MM.1S (cell line): ENCODE measurements around the gene SKAP2.

Source experiments
- DNase-seq: peaks from one replicate; pipeline ENCODE4 v3.0.0-alpha.2; 2015
- H2AFZ ChIP-seq: fragments of 300-600 bp; sonication (generic); 2 replicates; pipeline ENCODE4 v1.6.0; 2016; ENCODE audit warnings: antibody characterized with exemption, low read length
- H3F3A ChIP-seq: fragments of 300-600 bp; sonication (generic); 2 replicates; pipeline ENCODE4 v1.6.1; 2016; ENCODE audit warnings: mild to moderate bottlenecking, antibody characterized with exemption, low read length, moderate library complexity, mixed read lengths; ENCODE audit not compliant: insufficient read depth
- H3K27ac ChIP-seq: fragments of 300-600 bp; sonication (generic); 2 replicates; pipeline ENCODE4 v1.5.1; 2016; ENCODE audit warnings: mild to moderate bottlenecking, low read length
- H3K27me3 ChIP-seq: fragments of 300-600 bp; sonication (generic); replicated peaks from 2 replicates; pipeline ENCODE4 v1.6.0; 2016; ENCODE audit warnings: low read length; ENCODE audit not compliant: insufficient read depth
- H3K36me3 ChIP-seq: fragments of 300-600 bp; sonication (generic); replicated peaks from 2 replicates; pipeline ENCODE4 v1.6.1; 2016; ENCODE audit warnings: mild to moderate bottlenecking, low read length, mixed read lengths; ENCODE audit not compliant: insufficient read depth
- H3K4me1 ChIP-seq: fragments of 300-600 bp; sonication (generic); 2 replicates; pipeline ENCODE4 v1.6.1; 2016; ENCODE audit warnings: low read length, mixed read lengths
- H3K4me2 ChIP-seq: fragments of 300-600 bp; sonication (generic); 2 replicates; pipeline ENCODE4 v1.6.0; 2016; ENCODE audit warnings: low read depth, low read length
- H3K4me3 ChIP-seq: fragments of 300-600 bp; sonication (generic); 2 replicates; pipeline ENCODE4 v1.5.1; 2016; ENCODE audit warnings: low read length, mixed read lengths
- H3K79me2 ChIP-seq: fragments of 300-600 bp; sonication (generic); 2 replicates; pipeline ENCODE4 v1.6.1; 2016; ENCODE audit warnings: mixed run types, low read length, mixed read lengths
- H3K9ac ChIP-seq: fragments of 300-600 bp; sonication (generic); 2 replicates; pipeline ENCODE4 v1.6.1; 2016; ENCODE audit warnings: low read length, mixed read lengths
- H3K9me2 ChIP-seq: fragments of 300-600 bp; sonication (generic); replicated peaks from 2 replicates; pipeline ENCODE4 v1.6.1; 2016; ENCODE audit warnings: mild to moderate bottlenecking, low read length, mixed read lengths; ENCODE audit not compliant: insufficient read depth
- H3K9me3 ChIP-seq: fragments of 300-600 bp; sonication (generic); replicated peaks from 2 replicates; pipeline ENCODE4 v1.6.1; 2016; ENCODE audit warnings: mild to moderate bottlenecking, low read length, mixed read lengths; ENCODE audit not compliant: insufficient read depth
- H4K20me1 ChIP-seq: fragments of 300-600 bp; sonication (generic); 2 replicates; pipeline ENCODE4 v1.6.1; 2016; ENCODE audit warnings: mild to moderate bottlenecking, low read length, moderate library complexity, mixed read lengths; ENCODE audit not compliant: insufficient read depth
- EZH2 ChIP-seq: fragments of 300-600 bp; sonication (generic); optimal IDR thresholded peaks from 2 replicates; pipeline ENCODE3; 2017; ENCODE audit warnings: low read depth, mild to moderate bottlenecking, antibody characterized with exemption, low read length, mixed read lengths
- EZH2phosphoT487 ChIP-seq: fragments of 300-600 bp; sonication (generic); IDR thresholded peaks from 2 replicates; pipeline ENCODE4 v1.6.1; 2018; ENCODE audit warnings: antibody characterized with exemption, low read length
- TF ChIP-seq, protein P1 (sequence below): fragments of 300-600 bp; sonication (generic); IDR thresholded peaks from 2 replicates; pipeline ENCODE4 v1.5.1; 2016; ENCODE audit warnings: antibody characterized with exemption, low read length, mixed read lengths

SKAP2 gene

DNA sequence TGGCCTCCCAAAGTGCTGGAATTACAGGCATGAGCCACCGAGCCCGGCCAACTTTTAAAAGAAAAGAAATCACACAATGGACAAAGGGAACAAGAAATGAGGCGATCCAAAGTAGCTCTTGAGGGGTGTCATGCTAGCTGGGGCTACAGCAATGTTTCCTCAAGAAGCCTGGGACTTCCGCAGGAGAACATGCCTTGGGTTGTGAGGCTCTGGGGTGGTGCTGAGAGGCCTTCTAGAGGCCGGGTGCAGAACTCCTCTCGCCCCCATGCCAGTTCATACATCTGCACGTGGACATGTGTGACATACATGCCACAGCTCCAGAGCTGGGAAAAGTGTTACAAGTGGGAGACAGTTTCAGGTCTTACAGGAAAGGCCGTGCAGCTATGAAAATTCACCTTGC lies 238.2 kb downstream of the SKAP2 start:
- Histone ChIP-seq H3K27me3 (no peaks in the 10 kb centered on the region), H4K20me1 (no peaks in the 10 kb centered on the region), H3K9ac (no peak overlapping the region), H3K4me3 (no peak overlapping the region), H3K79me2 (no peaks in the 10 kb centered on the region), H3K36me3 (no peaks in the 10 kb centered on the region), H3K9me3 (no peaks in the 10 kb centered on the region), H3K4me1 (no peaks in the 10 kb centered on the region), H2AFZ (no peak overlapping the region), H3K4me2 (no peak overlapping the region), H3K9me2 (no peaks in the 10 kb centered on the region), H3F3A (no peaks in the 10 kb centered on the region), H3K27ac (no peak overlapping the region)
- no peak for DNase-seq
- TF ChIP-seq, protein P1, sequence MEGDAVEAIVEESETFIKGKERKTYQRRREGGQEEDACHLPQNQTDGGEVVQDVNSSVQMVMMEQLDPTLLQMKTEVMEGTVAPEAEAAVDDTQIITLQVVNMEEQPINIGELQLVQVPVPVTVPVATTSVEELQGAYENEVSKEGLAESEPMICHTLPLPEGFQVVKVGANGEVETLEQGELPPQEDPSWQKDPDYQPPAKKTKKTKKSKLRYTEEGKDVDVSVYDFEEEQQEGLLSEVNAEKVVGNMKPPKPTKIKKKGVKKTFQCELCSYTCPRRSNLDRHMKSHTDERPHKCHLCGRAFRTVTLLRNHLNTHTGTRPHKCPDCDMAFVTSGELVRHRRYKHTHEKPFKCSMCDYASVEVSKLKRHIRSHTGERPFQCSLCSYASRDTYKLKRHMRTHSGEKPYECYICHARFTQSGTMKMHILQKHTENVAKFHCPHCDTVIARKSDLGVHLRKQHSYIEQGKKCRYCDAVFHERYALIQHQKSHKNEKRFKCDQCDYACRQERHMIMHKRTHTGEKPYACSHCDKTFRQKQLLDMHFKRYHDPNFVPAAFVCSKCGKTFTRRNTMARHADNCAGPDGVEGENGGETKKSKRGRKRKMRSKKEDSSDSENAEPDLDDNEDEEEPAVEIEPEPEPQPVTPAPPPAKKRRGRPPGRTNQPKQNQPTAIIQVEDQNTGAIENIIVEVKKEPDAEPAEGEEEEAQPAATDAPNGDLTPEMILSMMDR: no peak

DNA sequence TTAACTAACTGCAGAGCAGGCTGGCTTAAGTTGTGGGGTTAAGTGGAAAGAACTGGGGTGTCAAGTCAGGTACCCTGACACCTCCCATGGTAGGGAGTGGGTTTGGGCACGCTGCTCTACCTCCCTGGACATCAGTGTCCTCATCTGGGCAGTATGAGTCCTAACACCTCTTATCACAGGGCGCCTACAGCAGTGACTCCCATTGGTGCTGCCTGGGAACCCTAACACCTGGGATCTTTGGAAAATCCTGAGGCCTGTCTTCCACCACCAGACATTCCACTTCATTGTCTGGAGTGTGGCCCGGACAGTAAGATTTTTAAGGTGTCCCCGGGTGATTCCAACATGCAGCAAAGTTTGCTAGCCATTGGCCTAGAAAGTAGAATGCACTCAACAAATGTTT lies 239.1 kb downstream of the SKAP2 start:
- Histone ChIP-seq H3K27ac (no peak overlapping the region), H3K4me2 (no peak overlapping the region), H4K20me1 (no peaks in the 10 kb centered on the region), H3K27me3 (no peaks in the 10 kb centered on the region), H3K4me1 (no peaks in the 10 kb centered on the region), H3K79me2 (no peaks in the 10 kb centered on the region), H3K9ac (no peak overlapping the region), H3K9me3 (no peaks in the 10 kb centered on the region), H3K4me3 (no peak overlapping the region), H3K36me3 (no peaks in the 10 kb centered on the region), H3F3A (no peaks in the 10 kb centered on the region), H2AFZ (no peak overlapping the region), H3K9me2 (no peaks in the 10 kb centered on the region)
- DNase-seq: no peak
- TF ChIP-seq, protein P1: no peak
- no peak for TF ChIP-seq EZH2
- no peak for TF ChIP-seq EZH2phosphoT487

DNA sequence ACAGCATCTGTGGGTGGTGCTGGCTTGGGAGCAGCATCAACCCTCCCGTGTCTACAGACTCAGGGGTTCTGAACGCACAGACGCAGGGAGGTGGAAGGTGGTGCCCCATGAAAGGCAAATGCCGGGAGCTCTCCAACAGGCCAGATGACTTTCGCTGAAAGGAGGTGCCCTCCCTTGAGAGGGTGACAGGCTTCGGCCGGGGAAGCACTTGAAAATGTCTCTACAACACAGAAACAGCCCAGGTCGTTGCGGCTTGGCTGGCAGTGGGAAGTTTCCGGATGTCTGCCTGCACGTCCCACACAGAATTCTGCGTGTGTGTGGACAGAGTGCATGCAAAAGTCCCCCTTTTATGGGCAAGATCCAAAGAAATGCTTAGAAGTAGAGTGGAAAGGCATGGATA lies 239.6 kb downstream of the SKAP2 start:
- no peaks in the 10 kb centered on the region for H3K36me3 ChIP-seq
- no peaks in the 10 kb centered on the region for H3K9me3 ChIP-seq
- TF ChIP-seq, protein P1: no peak
- TF ChIP-seq EZH2 (no peak), EZH2phosphoT487 (no peak)
- no peak overlapping the region for H3K9ac ChIP-seq
- no peaks in the 10 kb centered on the region for H3K79me2 ChIP-seq
- no peaks in the 10 kb centered on the region for H3K27me3 ChIP-seq
- no peak for DNase-seq
- H3K9me2 ChIP-seq: no peaks in the 10 kb centered on the region
- no peaks in the 10 kb centered on the region for H3K4me1 ChIP-seq
- no peaks in the 10 kb centered on the region for H3F3A ChIP-seq
- H3K27ac ChIP-seq: no peak overlapping the region
- no peak overlapping the region for H2AFZ ChIP-seq
- no peaks in the 10 kb centered on the region for H4K20me1 ChIP-seq
- H3K4me2 ChIP-seq: no peak overlapping the region
- no peak overlapping the region for H3K4me3 ChIP-seq
